Measurements from ENCODE around the gene ETFA. TPM values are rescaled to one million over a fixed set of nuclear protein-coding genes. Genes with fewer than 3 reads are reported as not detected.

Gene ETFA
- total RNA-seq, 1 donor from 2014 or later = 97.5 TPM

GRCh38 chr15:76343313-76343996, 32.2 kb upstream of the ETFA start:
- Histone ChIP-seq H3K4me1 (peaks cover 56% of the 10 kb centered on the region), H3K27me3 (peaks cover 4% of the 10 kb centered on the region), H3K9me3 (no peaks in the 10 kb centered on the region), H3K36me3 (no peaks in the 10 kb centered on the region), H3K27ac (no peak overlapping the region), H3K4me3 (peak overlapping the region; percentile 10 to 21)
- no peak for TF ChIP-seq CTCF (IDR thresholded peaks at IDR 0.05)
- TF ChIP-seq POLR2A (IDR thresholded peaks at IDR 0.05) = no peak
- TF ChIP-seq POLR2AphosphoS5 (IDR thresholded peaks at IDR 0.05; ENCODE audit: insufficient read depth in 1 of 2, low read depth in 1 of 2) = no peak
- intact Hi-C loops (cut with DNase I) = no loop called here
- no peak for DNase-seq (ENCODE audit: extremely low spot score in 2 of 2)

GRCh38 chr15:76342382-76343201, 31.3 kb upstream of the ETFA start:
- Histone ChIP-seq H3K27ac (peak overlapping the region; percentile 15), H3K4me3 (peak overlapping the region; percentile 10 to 21), H3K9me3 (no peaks in the 10 kb centered on the region), H3K4me1 (peaks cover 62% of the 10 kb centered on the region), H3K27me3 (peaks cover 4% of the 10 kb centered on the region), H3K36me3 (no peaks in the 10 kb centered on the region)
- DNase-seq (ENCODE audit: extremely low spot score in 2 of 2) = peak in 1 of 2 donors; percentile 60
- no peak for TF ChIP-seq POLR2AphosphoS5 (IDR thresholded peaks at IDR 0.05; ENCODE audit: insufficient read depth in 1 of 2, low read depth in 1 of 2)
- TF ChIP-seq CTCF (IDR thresholded peaks at IDR 0.05) = no peak
- no peak for TF ChIP-seq POLR2A (IDR thresholded peaks at IDR 0.05)
- intact Hi-C loops (cut with DNase I) = no loop called here

- intact Hi-C loops (cut with DNase I) = no loop called here
- Histone ChIP-seq H3K9me3 (no peaks in the 10 kb centered on the region), H3K36me3 (no peaks in the 10 kb centered on the region), H3K27ac (peak overlapping the region; percentile 10), H3K4me3 (peak overlapping the region in 1 of 2 donors; percentile 42), H3K4me1 (peaks cover 62% of the 10 kb centered on the region), H3K27me3 (peaks cover 4% of the 10 kb centered on the region)
- peak in 1 of 2 donors; percentile 70 for DNase-seq (ENCODE audit: extremely low spot score in 2 of 2)
- TF ChIP-seq POLR2A (IDR thresholded peaks at IDR 0.05) (no peak), CTCF (IDR thresholded peaks at IDR 0.05) (no peak), POLR2AphosphoS5 (IDR thresholded peaks at IDR 0.05; ENCODE audit: insufficient read depth in 1 of 2, low read depth in 1 of 2) (no peak)
Observed at GRCh38 chr15:76342058-76342381, 30.8 kb upstream of the ETFA start.

- DNase-seq (ENCODE audit: extremely low spot score in 2 of 2) = peak in 1 of 2 donors; percentile 79
- H3K27ac ChIP-seq = peak overlapping the region; percentile 10
- H3K36me3 ChIP-seq = no peaks in the 10 kb centered on the region
- peak overlapping the region in 1 of 2 donors; percentile 42 for H3K4me3 ChIP-seq
- no peak for TF ChIP-seq CTCF (IDR thresholded peaks at IDR 0.05)
- no peak for TF ChIP-seq POLR2AphosphoS5 (IDR thresholded peaks at IDR 0.05; ENCODE audit: insufficient read depth in 1 of 2, low read depth in 1 of 2)
- no peak for TF ChIP-seq POLR2A (IDR thresholded peaks at IDR 0.05)
- H3K9me3 ChIP-seq = no peaks in the 10 kb centered on the region
- intact Hi-C loops (cut with DNase I) = no loop called here
- H3K4me1 ChIP-seq = peaks cover 62% of the 10 kb centered on the region
- H3K27me3 ChIP-seq = peaks cover 5% of the 10 kb centered on the region
Observed at GRCh38 chr15:76341366-76342057, 30.2 kb upstream of the ETFA start.

Data from vagina (tissue), 2 donors.